Ishikawa (cell line): ENCODE data around the gene ZNF532.

Source experiments
- CEBPB ChIP-seq: IDR thresholded peaks from 2 replicates; pipeline ENCODE4 v1.6.1; 2012
- CREB1 ChIP-seq: IDR thresholded peaks from 2 replicates; pipeline ENCODE4 v1.6.1; 2012; ENCODE audit warnings: low read depth
- EGR1 ChIP-seq: IDR thresholded peaks from 2 replicates; pipeline ENCODE4 v1.6.1; 2012
- EP300 ChIP-seq: IDR thresholded peaks from 2 replicates; pipeline ENCODE4 v1.6.1; 2012; ENCODE audit warnings: borderline replicate concordance
- FOXM1 ChIP-seq: IDR thresholded peaks from 2 replicates; pipeline ENCODE4 v1.6.1; 2012; ENCODE audit warnings: low read depth, borderline replicate concordance
- MAX ChIP-seq: IDR thresholded peaks from 2 replicates; pipeline ENCODE4 v1.6.1; 2012
- NFIC ChIP-seq: IDR thresholded peaks from 2 replicates; pipeline ENCODE4 v1.6.1; 2012
- RAD21 ChIP-seq: IDR thresholded peaks from 2 replicates; pipeline ENCODE4 v1.6.1; 2012; ENCODE audit warnings: low read depth
- REST ChIP-seq: IDR thresholded peaks from 2 replicates; pipeline ENCODE4 v1.6.1; 2012; ENCODE audit warnings: low read depth, mild to moderate bottlenecking
- TAF1 ChIP-seq: IDR thresholded peaks from 2 replicates; pipeline ENCODE4 v1.6.1; 2012; ENCODE audit warnings: low read depth, mild to moderate bottlenecking
- TCF12 ChIP-seq: IDR thresholded peaks from 2 replicates; pipeline ENCODE4 v1.6.1; 2012; ENCODE audit warnings: low read depth
- TEAD4 ChIP-seq: IDR thresholded peaks from 2 replicates; pipeline ENCODE4 v1.6.1; 2012
- YY1 ChIP-seq: IDR thresholded peaks from 2 replicates; pipeline ENCODE4 v1.6.1; 2012; ENCODE audit warnings: low read depth
- ZBTB7A ChIP-seq: IDR thresholded peaks from 2 replicates; pipeline ENCODE4 v1.6.1; 2012; ENCODE audit warnings: low read depth
- TF ChIP-seq, protein P1 (sequence below): IDR thresholded peaks from 2 replicates; pipeline ENCODE4 v1.6.1; 2012

ZNF532 gene

DNA sequence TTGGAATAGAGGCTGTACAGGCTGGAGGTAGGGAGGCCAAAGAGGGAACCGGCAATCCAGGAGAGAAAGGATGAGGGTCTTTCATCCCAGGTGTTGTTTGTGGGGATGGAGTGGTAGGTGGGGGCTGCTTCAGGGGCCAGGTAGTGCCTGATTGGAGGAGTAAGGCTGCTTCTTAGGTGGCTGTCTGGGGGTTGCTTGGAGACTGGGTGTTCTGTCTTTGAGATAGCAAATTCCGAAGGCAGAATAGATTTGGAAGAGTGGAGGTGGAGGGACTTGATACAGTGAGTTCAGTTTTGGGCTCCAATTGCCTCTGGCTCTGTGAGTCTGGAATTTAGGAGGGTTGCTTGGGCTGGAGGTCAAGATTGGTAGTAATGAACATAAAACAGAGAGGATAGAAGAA, 5.9 kb downstream of the ZNF532 start:
- TF ChIP-seq TAF1 (no peak), CREB1 (no peak), FOXM1 (no peak), CEBPB (no peak), MAX (no peak), TCF12 (no peak), EGR1 (no peak), YY1 (no peak), NFIC (no peak), RAD21 (no peak), TEAD4 (no peak)
- TF ChIP-seq, protein P1, sequence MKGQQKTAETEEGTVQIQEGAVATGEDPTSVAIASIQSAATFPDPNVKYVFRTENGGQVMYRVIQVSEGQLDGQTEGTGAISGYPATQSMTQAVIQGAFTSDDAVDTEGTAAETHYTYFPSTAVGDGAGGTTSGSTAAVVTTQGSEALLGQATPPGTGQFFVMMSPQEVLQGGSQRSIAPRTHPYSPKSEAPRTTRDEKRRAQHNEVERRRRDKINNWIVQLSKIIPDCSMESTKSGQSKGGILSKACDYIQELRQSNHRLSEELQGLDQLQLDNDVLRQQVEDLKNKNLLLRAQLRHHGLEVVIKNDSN = no peak

- TF ChIP-seq CREB1 = no peak
- no peak for TF ChIP-seq NFIC
These were observed 7.1 kb downstream of the ZNF532 start for GRCh38 chr18:58871514-58872420.

DNA sequence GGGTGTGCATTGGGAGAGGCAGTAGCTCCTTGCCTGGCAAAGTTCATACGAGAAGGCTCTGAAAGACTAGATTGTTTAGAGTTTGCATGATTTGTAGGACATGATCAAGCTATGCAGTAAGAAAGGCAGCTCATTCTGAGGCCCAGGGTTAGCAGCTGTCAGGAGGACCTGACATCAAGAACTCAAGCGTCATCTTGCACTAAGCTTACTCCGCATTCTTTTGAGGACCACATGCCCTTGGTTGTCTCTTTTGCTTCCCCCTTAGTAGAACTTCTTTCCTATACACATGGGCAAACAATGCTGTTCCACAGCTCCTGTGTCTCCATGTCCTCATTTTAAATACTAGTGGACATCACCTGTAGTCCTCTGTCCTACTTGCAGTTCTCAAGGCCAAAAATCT, 14.0 kb downstream of the ZNF532 start:
- TF ChIP-seq CEBPB (no peak), CREB1 (no peak), REST (no peak), EP300 (no peak), TCF12 (no peak)

- TF ChIP-seq RAD21 (no peak), ZBTB7A (no peak), TAF1 (no peak)
- TF ChIP-seq, protein P1 = no peak
These were observed 16.8 kb downstream of the ZNF532 start for GRCh38 chr18:58881477-58881876.

DNA sequence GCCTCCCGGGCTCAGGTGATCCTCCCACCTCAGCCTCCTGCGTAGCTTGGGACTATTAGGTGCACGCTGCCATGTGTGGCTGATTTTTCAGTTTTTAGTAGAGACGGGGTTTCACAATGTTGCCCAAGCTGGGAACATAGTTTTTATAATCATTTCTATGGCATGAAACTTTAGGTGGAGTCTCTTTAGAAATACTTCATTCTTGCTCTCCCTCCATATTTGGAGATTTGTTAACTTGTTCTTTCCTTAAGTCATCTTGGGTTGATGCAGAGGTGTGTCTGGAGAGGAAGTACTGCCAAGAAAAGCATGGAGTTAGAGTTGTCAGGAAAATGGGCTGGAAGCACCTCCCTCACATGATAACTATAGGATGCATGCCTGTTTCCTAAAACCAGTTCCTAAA, 17.4 kb downstream of the ZNF532 start:
- TF ChIP-seq MAX (no peak), REST (no peak), EGR1 (no peak)
- TF ChIP-seq, protein P1 = no peak

DNA sequence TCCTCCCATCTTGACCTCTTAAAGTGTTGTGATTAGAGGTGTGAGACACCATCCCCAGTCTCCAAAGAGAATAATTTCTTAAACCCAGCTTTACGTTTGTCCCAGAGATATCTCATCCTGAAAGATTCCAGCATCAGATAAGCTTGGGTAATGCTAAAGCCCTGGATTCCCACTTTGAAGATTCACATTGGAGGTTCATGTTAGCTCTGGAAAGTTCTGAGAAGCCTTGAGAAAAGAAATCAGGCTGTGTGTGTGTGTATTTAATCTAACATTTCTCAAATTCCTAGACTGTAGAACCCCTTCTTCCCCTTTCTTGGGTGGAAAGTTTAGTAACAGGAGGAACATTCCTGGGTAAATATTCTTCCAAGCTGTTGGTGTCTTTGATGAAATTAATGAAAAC, 18.0 kb downstream of the ZNF532 start:
- TF ChIP-seq YY1 = no peak
- TF ChIP-seq MAX = no peak
- TF ChIP-seq, protein P1 = no peak
- no peak for TF ChIP-seq ZBTB7A
- no peak for TF ChIP-seq RAD21
- TF ChIP-seq CEBPB = no peak
- no peak for TF ChIP-seq EGR1
- no peak for TF ChIP-seq CREB1
- no peak for TF ChIP-seq REST
- no peak for TF ChIP-seq EP300
- no peak for TF ChIP-seq TCF12
- no peak for TF ChIP-seq TAF1
- no peak for TF ChIP-seq TEAD4
